ENCODE results near the gene ARL15.

- TF ChIP-seq, protein P1, sequence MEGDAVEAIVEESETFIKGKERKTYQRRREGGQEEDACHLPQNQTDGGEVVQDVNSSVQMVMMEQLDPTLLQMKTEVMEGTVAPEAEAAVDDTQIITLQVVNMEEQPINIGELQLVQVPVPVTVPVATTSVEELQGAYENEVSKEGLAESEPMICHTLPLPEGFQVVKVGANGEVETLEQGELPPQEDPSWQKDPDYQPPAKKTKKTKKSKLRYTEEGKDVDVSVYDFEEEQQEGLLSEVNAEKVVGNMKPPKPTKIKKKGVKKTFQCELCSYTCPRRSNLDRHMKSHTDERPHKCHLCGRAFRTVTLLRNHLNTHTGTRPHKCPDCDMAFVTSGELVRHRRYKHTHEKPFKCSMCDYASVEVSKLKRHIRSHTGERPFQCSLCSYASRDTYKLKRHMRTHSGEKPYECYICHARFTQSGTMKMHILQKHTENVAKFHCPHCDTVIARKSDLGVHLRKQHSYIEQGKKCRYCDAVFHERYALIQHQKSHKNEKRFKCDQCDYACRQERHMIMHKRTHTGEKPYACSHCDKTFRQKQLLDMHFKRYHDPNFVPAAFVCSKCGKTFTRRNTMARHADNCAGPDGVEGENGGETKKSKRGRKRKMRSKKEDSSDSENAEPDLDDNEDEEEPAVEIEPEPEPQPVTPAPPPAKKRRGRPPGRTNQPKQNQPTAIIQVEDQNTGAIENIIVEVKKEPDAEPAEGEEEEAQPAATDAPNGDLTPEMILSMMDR (IDR thresholded peaks at IDR 0.05; ENCODE audit: borderline replicate concordance, extremely low read depth, low read length, poor library complexity, severe bottlenecking), result no peak
- no peak for TF ChIP-seq EZH2 (IDR thresholded peaks at IDR 0.05; ENCODE audit: borderline replicate concordance, low read depth, low read length, severe bottlenecking)
Observed at GRCh38 chr5:54049963-54050362, 260.4 kb downstream of the ARL15 start.
